Stimulated activated CD4-positive, alpha-beta T cell treated with anti-CD3 and anti-CD28 coated beads, TNF-alpha, amount 100 ng/mL, for 1 hour (primary cell): ENCODE data around the gene GID8.

Source experiments
- DNase-seq, 3 donors: peaks; one replicate each; pipeline ENCODE4 v3.0.0-alpha.2; 2020; ENCODE audit warnings: low read depth in 3 of 3, low spot score in 1 of 3

GID8 gene

GRCh38 chr20:62938105-62938888 lies at the start of gene GID8:
GID8 (plus strand) TSS chr20:62938147; CDS start chr20:62941503, 3,356 bp downstream.
- peak in 1 of 3 donors; percentile 29 for DNase-seq

- no peak for DNase-seq
Observed at GRCh38 chr20:62888406-62888805, 49.5 kb upstream of the GID8 start.

DNA sequence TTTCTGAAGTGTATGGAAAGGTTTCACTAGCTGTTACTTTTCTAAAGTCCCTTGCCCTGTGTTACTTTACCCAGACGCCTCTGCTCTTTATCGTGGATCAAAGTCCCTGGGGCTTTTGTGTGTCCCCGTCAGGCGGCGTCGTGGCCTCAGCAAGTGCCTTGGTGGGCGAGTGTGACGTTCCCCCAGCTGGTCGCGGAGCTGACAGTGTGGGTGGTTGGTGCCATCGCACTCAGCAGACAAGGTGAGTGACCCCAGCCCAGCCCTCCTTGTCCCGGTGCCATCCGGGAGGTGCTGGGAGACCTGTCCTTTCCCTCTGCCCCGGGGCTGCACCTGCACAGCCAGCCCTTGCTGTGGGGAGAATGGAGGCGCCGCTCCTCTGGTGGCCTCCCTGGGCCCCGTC lies 49.0 kb upstream of the GID8 start:
- no peak for DNase-seq

DNA sequence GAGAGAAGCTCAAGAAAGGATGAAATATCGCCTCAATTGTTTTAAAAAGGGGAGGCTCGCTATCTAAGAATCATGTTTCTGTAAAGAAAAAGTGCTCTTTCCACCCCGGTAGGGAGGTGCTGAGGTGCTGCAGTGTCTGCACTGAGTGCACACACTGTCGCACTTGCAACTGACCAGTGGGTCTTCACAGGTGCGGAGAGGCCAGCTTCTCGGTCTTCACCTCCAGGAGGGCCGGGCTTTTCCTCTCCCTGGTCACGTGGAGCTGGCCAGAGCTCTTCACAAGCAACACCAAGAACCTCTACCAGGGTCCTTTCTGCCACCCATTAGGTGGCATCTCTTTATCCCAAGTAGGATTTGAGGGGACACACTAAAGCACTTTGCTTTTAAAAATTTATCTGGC lies 48.5 kb upstream of the GID8 start:
- no peak for DNase-seq

- DNase-seq, result no peak
Observed at GRCh38 chr20:62889871-62890270, 48.1 kb upstream of the GID8 start.

GRCh38 chr20:62890444-62890843 lies 47.5 kb upstream of the GID8 start:
- no peak for DNase-seq

- DNase-seq, result no peak
Observed at GRCh38 chr20:62891111-62891510, 46.8 kb upstream of the GID8 start.

DNA sequence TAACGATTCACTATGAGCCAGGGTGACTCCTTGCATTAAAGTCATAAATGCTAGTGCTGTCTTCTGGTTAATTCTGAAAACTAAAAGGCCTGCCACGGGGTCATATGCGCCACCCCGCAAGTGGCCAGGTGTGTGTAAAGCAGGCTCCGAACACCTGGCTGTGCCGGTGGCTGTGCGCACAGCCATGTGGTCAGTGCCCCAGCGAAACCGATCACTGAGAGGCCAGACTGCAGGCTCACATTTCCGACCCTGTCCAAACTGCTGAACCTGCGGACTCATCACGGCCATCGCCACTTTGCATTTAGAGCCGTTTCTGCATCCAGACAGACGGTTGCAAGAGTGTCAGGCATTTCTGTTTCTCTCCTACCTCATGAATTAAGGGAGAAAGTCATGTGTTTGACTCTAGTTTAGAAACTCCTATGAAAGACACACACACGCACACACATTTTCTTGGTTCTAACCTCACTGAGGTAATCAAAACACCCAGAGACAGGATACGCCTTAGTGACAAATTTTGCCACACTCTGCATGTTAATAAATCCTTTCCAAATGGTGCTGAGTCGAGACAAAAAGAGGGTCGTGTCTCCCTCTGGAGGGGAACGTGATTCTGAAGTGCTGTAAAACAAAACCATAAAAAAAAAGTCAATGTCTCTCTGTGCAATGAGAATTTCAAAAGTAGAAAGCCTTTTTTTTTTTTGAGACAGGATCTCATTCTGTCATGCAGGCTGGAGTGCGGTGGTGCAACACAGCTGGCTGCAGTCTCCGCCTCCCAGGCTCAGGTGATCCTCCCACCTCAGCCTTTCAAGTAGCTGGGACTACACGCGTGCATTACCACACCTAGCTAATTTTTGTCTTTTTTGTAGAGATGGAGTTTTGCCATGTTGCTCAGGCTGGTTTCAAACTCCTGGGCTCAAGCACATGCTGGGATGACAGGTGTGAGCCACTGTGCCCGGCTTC lies 45.3 kb upstream of the GID8 start:
- no peak for DNase-seq

GRCh38 chr20:62893700-62894099 lies 44.2 kb upstream of the GID8 start:
- no peak for DNase-seq

- DNase-seq, result no peak
Observed at GRCh38 chr20:62894261-62894660, 43.7 kb upstream of the GID8 start.

DNA sequence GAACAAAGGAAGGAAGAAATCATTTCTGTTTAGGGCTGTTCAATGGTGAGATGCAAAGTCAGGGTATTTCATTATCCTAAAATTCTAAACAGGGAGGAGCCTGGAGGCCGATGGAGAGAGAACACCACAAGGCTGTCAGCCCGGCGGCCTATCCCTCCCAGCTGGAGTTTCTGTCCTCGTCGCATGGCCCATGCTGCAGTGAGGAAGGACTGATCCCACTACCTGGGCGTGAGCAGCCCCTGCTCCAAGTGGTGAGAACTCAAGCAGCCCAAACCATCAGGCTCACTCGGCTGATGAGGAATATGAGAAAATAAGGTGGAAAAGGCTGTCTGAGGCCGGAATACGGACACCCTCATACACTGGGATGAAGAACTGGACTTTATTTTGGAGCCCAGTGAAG lies 42.4 kb upstream of the GID8 start:
- DNase-seq, result no peak

DNA sequence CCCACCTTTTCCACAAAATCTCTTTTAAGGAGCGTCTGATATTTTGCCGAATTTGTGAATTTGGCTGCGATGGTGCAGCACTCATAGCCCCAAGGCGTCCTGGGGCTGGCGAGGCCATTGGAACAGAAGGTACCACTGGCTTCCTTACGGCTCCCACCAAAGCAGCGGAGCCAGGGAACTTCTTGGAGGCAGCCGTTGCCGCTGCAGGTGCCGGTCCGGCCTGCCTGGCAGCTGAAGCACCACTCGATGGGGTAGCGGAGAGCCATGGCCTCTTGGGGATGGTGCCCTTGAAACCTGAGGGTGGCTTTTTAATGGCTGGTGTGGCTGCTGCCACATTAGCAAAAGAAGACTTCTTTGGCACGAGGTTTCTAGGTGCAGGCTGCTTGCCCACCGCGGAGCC lies 41.4 kb upstream of the GID8 start:
- DNase-seq, result no peak

DNA sequence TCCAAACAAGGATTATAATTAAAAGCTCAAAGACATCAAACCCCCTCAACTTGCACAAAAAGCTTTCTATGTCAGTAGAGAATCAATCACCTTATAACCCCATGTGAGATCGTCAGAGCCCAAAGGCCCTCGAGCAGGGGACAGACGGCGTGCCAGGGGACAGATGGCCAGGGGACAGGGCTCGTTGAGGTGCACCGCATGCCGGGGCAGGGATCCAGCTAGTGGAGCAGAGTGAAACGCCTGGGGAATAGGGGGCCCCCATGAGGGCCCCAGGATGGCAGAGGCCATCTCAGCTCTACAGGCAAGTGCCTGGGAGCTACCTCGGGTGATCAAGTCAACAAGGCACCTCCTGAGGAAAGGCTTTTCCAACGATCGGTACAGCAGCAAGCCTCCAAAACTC lies 40.3 kb upstream of the GID8 start:
- DNase-seq, result no peak

GRCh38 chr20:62898093-62898964 lies 39.6 kb upstream of the GID8 start:
- DNase-seq, result no peak

DNA sequence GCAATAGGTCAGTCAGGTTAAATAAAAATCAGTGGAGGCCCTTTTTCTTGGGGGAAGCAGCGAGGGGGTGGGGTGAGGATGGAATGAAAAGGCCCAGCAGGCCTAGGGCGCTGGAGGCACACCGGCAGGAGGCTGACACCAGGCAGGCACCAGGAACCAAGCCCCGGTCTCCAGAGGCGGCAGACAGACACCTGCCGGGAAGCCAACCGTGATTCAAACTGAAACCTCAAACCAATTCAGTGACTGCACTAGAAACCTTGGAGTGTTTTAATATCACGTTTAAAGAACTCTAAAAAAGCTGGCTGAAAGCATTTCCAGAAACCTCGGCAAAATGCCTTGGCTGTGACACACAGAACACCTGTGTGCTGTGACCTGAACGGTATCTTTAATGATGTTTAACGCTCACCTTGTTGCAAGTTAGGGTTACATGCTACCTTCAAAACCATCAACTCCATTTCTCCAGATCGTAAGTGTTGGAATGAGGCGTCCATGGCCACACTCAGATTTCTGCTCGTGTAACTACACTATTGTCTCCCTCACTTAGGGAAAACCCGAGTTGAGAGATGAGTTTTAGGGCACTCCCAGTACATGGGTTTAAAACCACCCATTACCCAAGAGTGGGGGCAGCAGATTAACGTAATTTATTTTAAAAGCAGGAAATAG lies 38.8 kb upstream of the GID8 start:
- no peak for DNase-seq

DNA sequence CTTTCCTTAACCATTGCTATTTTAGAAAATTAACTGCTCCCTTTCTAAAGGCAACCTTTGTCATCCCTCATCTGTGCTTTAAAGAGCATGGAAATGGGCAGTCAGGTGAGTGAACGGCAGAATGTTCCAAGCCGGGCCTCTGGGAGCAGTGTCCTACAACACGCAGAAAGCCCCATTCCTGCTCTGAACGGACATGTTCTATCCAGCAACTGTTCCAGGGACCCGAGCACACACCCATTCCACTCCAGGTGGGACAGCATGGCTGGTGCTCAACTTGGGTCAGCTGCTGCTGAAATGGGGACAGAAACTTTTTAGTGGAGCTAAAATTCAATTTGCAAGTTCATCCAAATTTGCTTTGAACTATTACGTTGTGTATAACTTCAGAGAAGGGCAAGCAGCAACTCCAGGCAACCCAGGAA lies 38.3 kb upstream of the GID8 start:
- no peak for DNase-seq

DNA sequence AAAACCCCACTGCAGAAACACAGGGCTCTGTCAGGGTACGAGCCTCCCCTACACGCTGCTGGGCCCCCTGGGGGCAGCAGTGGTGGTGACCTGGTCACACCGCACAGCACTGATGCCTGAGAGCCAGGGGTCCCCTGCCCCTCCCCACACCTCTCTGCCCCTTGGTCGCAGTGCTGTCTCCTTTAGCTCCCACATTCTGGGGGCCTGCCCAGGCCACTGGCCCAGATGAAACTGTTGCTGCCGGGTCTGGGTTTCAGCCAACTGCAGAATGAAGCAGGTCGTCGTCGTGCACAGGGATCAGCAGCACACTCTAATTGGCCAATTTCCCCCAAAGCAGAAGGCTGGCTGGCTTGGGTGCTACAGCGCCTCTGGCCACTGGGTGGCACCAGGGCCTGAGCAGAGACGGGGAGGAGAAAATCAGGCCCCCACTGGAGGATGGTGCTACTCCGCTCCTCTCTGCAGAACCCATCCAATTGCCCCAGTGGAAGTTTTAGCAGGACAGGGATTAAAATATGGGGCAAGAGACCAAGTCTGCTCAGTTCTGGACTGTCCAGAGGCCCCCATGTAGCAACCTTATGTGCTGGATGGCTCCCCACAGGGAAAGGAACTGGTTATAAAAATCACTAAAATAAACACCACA lies 37.8 kb upstream of the GID8 start:
- DNase-seq, result peak; percentile 46 to 59 (median 55)

DNA sequence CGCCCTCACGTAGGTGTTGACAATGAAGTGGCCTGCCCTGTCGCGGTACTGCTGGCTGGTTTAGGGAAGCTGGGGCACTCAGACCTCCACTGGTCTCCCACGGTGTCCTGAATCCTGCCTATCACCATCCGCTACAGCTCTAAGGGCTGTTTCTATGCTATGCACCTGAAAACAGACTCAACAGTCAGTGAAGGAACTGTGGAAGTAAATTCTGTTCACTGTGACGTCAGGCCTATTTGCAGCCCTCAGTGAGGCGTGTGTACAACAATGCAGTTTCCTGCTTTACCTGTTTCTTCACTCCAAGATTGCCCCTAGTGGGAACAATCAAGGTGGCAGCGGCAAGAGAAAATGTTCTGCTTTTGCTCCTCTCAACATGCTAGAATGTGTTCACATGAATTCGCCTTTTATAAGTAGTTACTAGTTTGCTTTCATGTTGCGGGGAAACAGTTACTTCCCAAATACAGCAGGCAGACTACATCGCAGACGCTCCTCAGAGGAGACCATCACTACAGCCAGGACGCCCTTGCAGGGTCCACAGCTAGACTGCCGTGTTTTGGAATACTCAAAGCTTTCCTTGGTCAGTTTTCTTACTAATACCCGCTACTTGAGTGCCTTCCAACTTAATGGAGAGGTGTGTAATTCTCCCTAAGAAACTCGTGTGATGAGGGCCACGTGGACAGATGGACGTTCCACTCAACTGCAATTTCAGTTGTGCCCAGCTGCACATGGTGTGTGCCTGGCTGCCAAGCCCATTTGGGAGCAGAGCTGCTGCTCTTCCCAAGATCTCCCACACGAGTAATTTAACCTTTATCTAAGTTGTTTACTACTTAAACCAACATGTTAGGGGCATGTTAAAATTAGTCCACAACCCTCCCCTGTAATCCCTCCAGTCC lies 37.0 kb upstream of the GID8 start:
- DNase-seq, result no peak

DNA sequence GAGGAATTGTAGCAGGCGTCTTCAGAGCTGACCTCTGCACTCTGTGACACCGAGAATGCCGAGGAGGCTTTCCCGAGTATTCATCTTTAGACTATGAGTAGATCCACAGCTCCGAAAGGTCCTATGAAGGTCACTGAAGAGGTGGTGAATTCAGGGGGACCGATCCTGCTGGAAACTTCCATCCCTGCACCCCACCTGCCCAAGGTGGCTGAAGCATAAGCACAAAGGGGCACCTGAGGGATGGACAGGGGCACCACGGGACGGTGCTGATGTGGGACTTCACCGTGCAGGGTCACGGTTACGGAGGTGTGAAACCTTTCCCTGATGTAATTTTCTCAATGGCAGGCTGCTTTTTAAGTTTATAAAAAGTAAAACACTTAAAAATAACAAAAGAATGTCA lies 36.1 kb upstream of the GID8 start:
- DNase-seq, result no peak
